IMR-90 (cell line): Measurements from ENCODE around the gene NATD1. TPM values are rescaled to one million over a fixed set of nuclear protein-coding genes. Genes with fewer than 3 reads are reported as not detected.

ENCODE experiments used
- ATAC-seq: fragments of 200-7000 bp; cut with Tn5 transposase; 2 replicates; pipeline ENCODE4 v1.9.1; 2020; ENCODE audit warnings: low read depth, mild to moderate bottlenecking, moderate library complexity
- BruUV-seq: library from RNA; stranded (reverse); fragments of 400-500 nt; replicated peaks from 2 replicates; lab custom pipeline; 2021; lab: Mats Ljungman, UMichigan
- CTCF ChIA-PET: fragments of 300-600 bp; formaldehyde crosslinking; extraction: SDS; loops from one replicate; lab custom pipeline; 2021; ENCODE audit warnings: antibody characterized with exemption; lab: Yijun Ruan, JAX
- POLR2A ChIA-PET: fragments of 300-600 bp; sonication (Branson Sonifier 250); formaldehyde crosslinking; loops from one replicate; lab custom pipeline; 2022; ENCODE audit warnings: antibody characterized with exemption; ENCODE audit not compliant: unreplicated experiment; lab: Charles Lee
- DNase-seq: peaks from one replicate; pipeline ENCODE4 v3.0.0; 2013
- H2AFZ ChIP-seq: replicated peaks from 2 replicates; pipeline ENCODE3; 2013; ENCODE audit warnings: low read length, mild to moderate bottlenecking; ENCODE audit not compliant: poor library complexity
- H2AK5ac ChIP-seq: 2 replicates; pipeline ENCODE4 v1.6.1; 2013; ENCODE audit warnings: low read depth, low read length, inconsistent platforms
- H2AK9ac ChIP-seq: replicated peaks from 2 replicates; pipeline ENCODE3; 2013; ENCODE audit warnings: mild to moderate bottlenecking, low read depth, low read length, moderate library complexity; ENCODE audit not compliant: poor library complexity
- H2BK120ac ChIP-seq: 2 replicates; pipeline ENCODE4 v1.6.1; 2013; ENCODE audit warnings: low read depth, low read length, inconsistent platforms
- H2BK15ac ChIP-seq: 3 replicates; pipeline ENCODE4 v1.6.1; 2013; ENCODE audit warnings: low read depth, low read length, inconsistent platforms
- H2BK20ac ChIP-seq: 2 replicates; pipeline ENCODE4 v1.6.1; 2013; ENCODE audit warnings: low read depth, mild to moderate bottlenecking, inconsistent platforms, low read length, moderate library complexity
- H2BK5ac ChIP-seq: 2 replicates; pipeline ENCODE4 v1.6.1; 2013; ENCODE audit warnings: mild to moderate bottlenecking, low read depth, low read length, inconsistent platforms; ENCODE audit not compliant: poor library complexity, severe bottlenecking
- H3K14ac ChIP-seq: replicated peaks from 2 replicates; pipeline ENCODE4 v1.6.1; 2013; ENCODE audit warnings: low read depth, low read length, inconsistent platforms
- H3K18ac ChIP-seq: 2 replicates; pipeline ENCODE4 v1.6.1; 2013; ENCODE audit warnings: low read depth, low read length, control low read depth
- H3K23ac ChIP-seq: 2 replicates; pipeline ENCODE4 v1.6.1; 2013; ENCODE audit warnings: low read depth, low read length, inconsistent platforms
- H3K27ac ChIP-seq: 2 replicates; pipeline ENCODE4 v1.5.1; 2013; ENCODE audit warnings: mild to moderate bottlenecking, control low read depth, low read length; ENCODE audit not compliant: insufficient read depth
- H3K27me3 ChIP-seq: 2 replicates; pipeline ENCODE4 v1.6.1; 2013; ENCODE audit warnings: low read length; ENCODE audit not compliant: control insufficient read depth, insufficient read depth
- H3K36me3 ChIP-seq: 2 replicates; pipeline ENCODE4 v1.6.1; 2013; ENCODE audit warnings: low read length, mixed read lengths; ENCODE audit not compliant: control insufficient read depth, insufficient read depth
- H3K4ac ChIP-seq: 2 replicates; pipeline ENCODE4 v1.6.1; 2013; ENCODE audit warnings: low read depth, low read length, inconsistent platforms
- H3K4me1 ChIP-seq: 2 replicates; pipeline ENCODE4 v1.6.1; 2013; ENCODE audit warnings: low read length, mixed read lengths; ENCODE audit not compliant: control insufficient read depth, insufficient read depth
- H3K4me2 ChIP-seq: 2 replicates; pipeline ENCODE4 v1.6.1; 2013; ENCODE audit warnings: low read depth, mild to moderate bottlenecking, control low read depth, low read length, moderate library complexity
- H3K4me3 ChIP-seq: 2 replicates; pipeline ENCODE4 v1.5.1; 2013; ENCODE audit warnings: low read depth, mild to moderate bottlenecking, control low read depth, low read length, moderate library complexity; ENCODE audit not compliant: insufficient read depth
- H3K56ac ChIP-seq: 2 replicates; pipeline ENCODE4 v1.6.1; 2013; ENCODE audit warnings: low read length, inconsistent platforms; ENCODE audit not compliant: insufficient read depth; ENCODE audit errors: extremely low read depth
- H3K79me1 ChIP-seq, 2 experiments: 2 replicates each; pipeline ENCODE4 v1.6.1; 2013; ENCODE audit warnings: low read length in 2 of 2, inconsistent platforms in 1 of 2, low read depth in 1 of 2
- H3K9ac ChIP-seq: 2 replicates; pipeline ENCODE4 v1.6.1; 2013; ENCODE audit warnings: low read depth, low read length, control low read depth
- H3K9me1 ChIP-seq: 2 replicates; pipeline ENCODE4 v1.6.1; 2013; ENCODE audit warnings: low read length, inconsistent platforms; ENCODE audit not compliant: insufficient read depth
- H3K9me3 ChIP-seq: 2 replicates; pipeline ENCODE4 v1.6.1; 2013; ENCODE audit warnings: low read length; ENCODE audit not compliant: control insufficient read depth, insufficient read depth
- H4K20me1 ChIP-seq: 2 replicates; pipeline ENCODE4 v1.6.1; 2013; ENCODE audit warnings: low read length, inconsistent platforms; ENCODE audit not compliant: insufficient read depth
- H4K5ac ChIP-seq: 2 replicates; pipeline ENCODE4 v1.6.1; 2013; ENCODE audit warnings: mild to moderate bottlenecking, low read depth, low read length, control low read depth
- H4K8ac ChIP-seq, 2 experiments: 2 replicates each; pipeline ENCODE4 v1.6.1; 2013; ENCODE audit warnings: low read depth in 2 of 2, low read length in 2 of 2, control low read depth in 1 of 2, inconsistent platforms in 1 of 2
- H4K91ac ChIP-seq: 2 replicates; pipeline ENCODE4 v1.6.1; 2013; ENCODE audit warnings: low read depth, low read length, inconsistent platforms; ENCODE audit not compliant: insufficient read depth
- BHLHE40 ChIP-seq: fragments of 150-350 bp; IDR thresholded peaks from 2 replicates; pipeline ENCODE4 v1.6.1; 2016; ENCODE audit warnings: mild to moderate bottlenecking, low read depth, low read length
- FOS ChIP-seq: fragments of 150-350 bp; IDR thresholded peaks from 2 replicates; pipeline ENCODE4 v1.6.1; 2016; ENCODE audit warnings: low read depth, low read length
- MAFK ChIP-seq: IDR thresholded peaks from 2 replicates; pipeline ENCODE4 v1.6.1; 2012; ENCODE audit warnings: low read depth, low read length, improper control_type of control experiment
- RAD21 ChIP-seq: IDR thresholded peaks from 2 replicates; pipeline ENCODE4 v1.6.1; 2012; ENCODE audit warnings: low read length, improper control_type of control experiment
- USF2 ChIP-seq: fragments of 150-350 bp; IDR thresholded peaks from 2 replicates; pipeline ENCODE4 v1.6.1; 2017; ENCODE audit warnings: mild to moderate bottlenecking, antibody characterized with exemption, low read length, low read depth
- WGBS, 2 experiments: methylation state at CpG; one replicate each; pipeline versions ENCODE4 v1.1.5 to v1.1.7; 2013; ENCODE audit warnings: missing lambda C conversion rate in 2 of 2; ENCODE audit not compliant: insufficient read length in 1 of 2; ENCODE audit errors: extremely low coverage in 2 of 2; 5-methylcytosine and 5-hydroxymethylcytosine counted together
- dilution Hi-C: fragments of 300-500 bp; cut with HindIII; formaldehyde crosslinking; loops from one replicate; pipeline ENCODE4 v1.14.3; 2018; ENCODE audit warnings: low sequenced_read_pairs; ENCODE audit not compliant: unreplicated experiment
- in situ Hi-C: fragments of 300-500 bp; cut with MboI; formaldehyde crosslinking; loops from 3 replicates; pipeline ENCODE4 v1.14.3; 2019; ENCODE audit warnings: low sequenced_read_pairs, inconsistent platforms, mixed read lengths
- intact Hi-C: fragments of 100-400 bp; cut with micrococcal nuclease; formaldehyde crosslinking; loops from 2 replicates; pipeline ENCODE4 v1.10.0; 2022
- polyA plus RNA-seq, 3 experiments: library from polyadenylated mRNA; depleted of rRNA; stranded (reverse); fragments of >200 nt; gene quantifications; 2 replicates each; pipeline ENCODE4 v1.2.3, GENCODE V29; 2012; ENCODE audit warnings: low replicate concordance in 1 of 3
- total RNA-seq: library from RNA; depleted of rRNA; stranded (reverse); fragments of >200 nt; gene quantifications from 2 replicates; pipeline ENCODE4 v1.2.3, GENCODE V29; 2012
- TF ChIP-seq, protein P1 (sequence below): conservative IDR thresholded peaks from 2 replicates; pipeline ENCODE4 v1.5.1; 2012; ENCODE audit warnings: mild to moderate bottlenecking, low read depth, low read length, improper control_type of control experiment
- TF ChIP-seq, protein P2 (sequence below): fragments of 150-350 bp; IDR thresholded peaks from 2 replicates; pipeline ENCODE4 v1.6.1; 2016; ENCODE audit warnings: low read depth, mild to moderate bottlenecking, low read length, moderate library complexity, borderline replicate concordance

The NATD1 gene
- total and polyA plus RNA-seq, 2 of the 4 experiments (the other 2 are of a cell fraction), result 0.90 to 4.3 TPM

GRCh38 chr17:21298056-21298982 is 45.1 kb upstream of the NATD1 start:
- no peak for ATAC-seq
- no peak overlapping the region for H3K9ac ChIP-seq
- CTCF ChIA-PET, result interaction anchor here (1.1 kb wide), 1 partner anchor 18 kb away, joined by 3 read pairs; no protein-coding TSS in a partner anchor

More at GRCh38 chr17:21298056-21298982, 45.1 kb upstream of the NATD1 start:
- Histone ChIP-seq H2AFZ (peak overlapping the region; percentile 52), H3K36me3 (peaks cover 42% of the 10 kb centered on the region), H4K91ac (no peak overlapping the region), H3K56ac (no peak overlapping the region), H3K4me3 (no peak overlapping the region), H3K4ac (no peak overlapping the region), H3K9me3 (peaks cover 3% of the 10 kb centered on the region; the same call in 1 of the 2 replicates), H2BK15ac (no peak overlapping the region), H4K5ac (no peak overlapping the region), H3K27me3 (no peaks in the 10 kb centered on the region), H3K4me2 (no peak overlapping the region), H2BK120ac (no peak overlapping the region), H3K18ac (no peak overlapping the region), H3K4me1 (peaks cover 13% of the 10 kb centered on the region), H4K20me1 (peaks cover 88% of the 10 kb centered on the region), H2AK5ac (no peak overlapping the region), H2BK5ac (no peak overlapping the region), H2BK20ac (no peak overlapping the region), H3K9me1 (no peaks in the 10 kb centered on the region), H2AK9ac (peak overlapping the region; percentile 66), H3K27ac (no peak overlapping the region), H3K79me1 (peaks cover 19 to 53% of the 10 kb centered on the region in 2 experiments), H3K23ac (no peak overlapping the region), H3K14ac (no peak overlapping the region), H4K8ac (no peak overlapping the region)
- dilution Hi-C loops, result no loop called here
- no peak for DNase-seq
- WGBS, 2 experiments, result 57% methylated on average over 6 of the region's 22 CpGs; no CpG with 5 or more reads in 1 of the 2 experiments
- in situ Hi-C loops, result no loop called here
- POLR2A ChIA-PET, result no interaction called here
- intact Hi-C loops, result no loop called here
- TF ChIP-seq FOS, result no peak
- no peak for TF ChIP-seq MAFK
- TF ChIP-seq, protein P1, sequence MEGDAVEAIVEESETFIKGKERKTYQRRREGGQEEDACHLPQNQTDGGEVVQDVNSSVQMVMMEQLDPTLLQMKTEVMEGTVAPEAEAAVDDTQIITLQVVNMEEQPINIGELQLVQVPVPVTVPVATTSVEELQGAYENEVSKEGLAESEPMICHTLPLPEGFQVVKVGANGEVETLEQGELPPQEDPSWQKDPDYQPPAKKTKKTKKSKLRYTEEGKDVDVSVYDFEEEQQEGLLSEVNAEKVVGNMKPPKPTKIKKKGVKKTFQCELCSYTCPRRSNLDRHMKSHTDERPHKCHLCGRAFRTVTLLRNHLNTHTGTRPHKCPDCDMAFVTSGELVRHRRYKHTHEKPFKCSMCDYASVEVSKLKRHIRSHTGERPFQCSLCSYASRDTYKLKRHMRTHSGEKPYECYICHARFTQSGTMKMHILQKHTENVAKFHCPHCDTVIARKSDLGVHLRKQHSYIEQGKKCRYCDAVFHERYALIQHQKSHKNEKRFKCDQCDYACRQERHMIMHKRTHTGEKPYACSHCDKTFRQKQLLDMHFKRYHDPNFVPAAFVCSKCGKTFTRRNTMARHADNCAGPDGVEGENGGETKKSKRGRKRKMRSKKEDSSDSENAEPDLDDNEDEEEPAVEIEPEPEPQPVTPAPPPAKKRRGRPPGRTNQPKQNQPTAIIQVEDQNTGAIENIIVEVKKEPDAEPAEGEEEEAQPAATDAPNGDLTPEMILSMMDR, result no peak
- no peak for TF ChIP-seq USF2
- TF ChIP-seq RAD21, result no peak
- no peak for TF ChIP-seq BHLHE40
- TF ChIP-seq, protein P2, sequence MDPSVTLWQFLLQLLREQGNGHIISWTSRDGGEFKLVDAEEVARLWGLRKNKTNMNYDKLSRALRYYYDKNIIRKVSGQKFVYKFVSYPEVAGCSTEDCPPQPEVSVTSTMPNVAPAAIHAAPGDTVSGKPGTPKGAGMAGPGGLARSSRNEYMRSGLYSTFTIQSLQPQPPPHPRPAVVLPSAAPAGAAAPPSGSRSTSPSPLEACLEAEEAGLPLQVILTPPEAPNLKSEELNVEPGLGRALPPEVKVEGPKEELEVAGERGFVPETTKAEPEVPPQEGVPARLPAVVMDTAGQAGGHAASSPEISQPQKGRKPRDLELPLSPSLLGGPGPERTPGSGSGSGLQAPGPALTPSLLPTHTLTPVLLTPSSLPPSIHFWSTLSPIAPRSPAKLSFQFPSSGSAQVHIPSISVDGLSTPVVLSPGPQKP, result no peak
- no TSS peak for BruUV-seq
